Body of pancreas (tissue), 4 donors: ENCODE results near the gene PBX3.

Source experiments
- CTCF ChIP-seq, 7 experiments: fragments of 450-650 bp in 4 of 7; fragments of 200-600 bp in 3 of 7; sonication (generic) in 3 of 7; IDR thresholded peaks; one replicate each; pipeline ENCODE4 v1.5.1; 2016 to 2019; ENCODE audit warnings: antibody characterized with exemption in 7 of 7
- POLR2A ChIP-seq, 3 donors: fragments of 450-650 bp; IDR thresholded peaks; one replicate each; pipeline ENCODE4 v1.6.1; 2016; ENCODE audit warnings: antibody characterized with exemption in 3 of 3, mild to moderate bottlenecking in 2 of 3

GRCh38 chr9:125902214-125902613 is 155.0 kb downstream of the PBX3 start:
- TF ChIP-seq CTCF (IDR thresholded peaks at IDR 0.05) (no peak), POLR2A (IDR thresholded peaks at IDR 0.05) (no peak)
